Caki2 (cell line): Measurements from ENCODE around the gene NUP62CL. TPM values are rescaled to one million over a fixed set of nuclear protein-coding genes. Genes with fewer than 3 reads are reported as not detected.
"Not testable (repeated sequence)": the region's sequence is repeated elsewhere in the genome, so short reads cannot be mapped to it uniquely, and the experiment has no call there.

Source experiments
- DNase-seq: peaks from one replicate; pipeline ENCODE4 v3.0.0-alpha.2; 2015; ENCODE audit warnings: low read depth
- in situ Hi-C: cut with HindIII; loops from 2 replicates; pipeline ENCODE4 v1.10.0; 2016; ENCODE audit warnings: low sequenced_read_pairs, low pct_unique_long_range_greater_than_20kb, mixed read lengths
- total RNA-seq: library from RNA; depleted of rRNA; stranded (reverse); fragments of >200 nt; shearing (Covaris generic); gene quantifications from 2 replicates; pipeline ENCODE4 v1.2.3, GENCODE V29; 2014; ENCODE audit warnings: low replicate concordance; rRNA removed

NUP62CL gene
- total RNA-seq, 1 experiment from 2014 or later: 5.8 TPM

- DNase-seq, in situ Hi-C loops: not testable (repeated sequence)
Measured at GRCh38 chrX:107155621-107156430, 50.4 kb downstream of the NUP62CL start.

- DNase-seq: peak; percentile 27
- in situ Hi-C loops: no loop called here
Measured at GRCh38 chrX:107154787-107155620, 51.2 kb downstream of the NUP62CL start.

DNA sequence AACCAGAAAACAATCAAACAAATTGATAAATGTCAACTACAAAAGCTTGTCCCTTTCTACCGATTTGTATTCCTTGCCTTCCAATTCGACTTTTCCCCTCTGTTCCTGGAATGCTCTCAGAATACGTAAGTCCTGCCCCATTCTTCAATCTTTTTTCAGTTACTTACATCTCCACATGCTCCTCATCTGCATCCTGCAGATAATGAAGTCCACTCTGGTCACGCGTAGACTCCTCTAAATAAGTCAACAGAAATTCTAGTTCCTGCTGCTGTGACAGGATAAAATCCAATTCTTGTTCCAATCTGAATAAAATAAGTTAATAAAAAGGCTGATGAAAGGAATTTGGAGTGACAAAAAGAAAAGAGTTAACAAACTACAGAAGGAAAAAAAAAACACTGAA, 53.2 kb downstream of the NUP62CL start:
- DNase-seq: no peak

GRCh38 chrX:107146670-107147069, 59.6 kb downstream of the NUP62CL start:
- no peak for DNase-seq
- in situ Hi-C loops: no loop called here

More for the DNA sequence above, 53.2 kb downstream of the NUP62CL start:
- in situ Hi-C loops: no loop called here

GRCh38 chrX:107135965-107136307, 70.3 kb downstream of the NUP62CL start:
- DNase-seq: no peak
- in situ Hi-C loops: no loop called here

DNA sequence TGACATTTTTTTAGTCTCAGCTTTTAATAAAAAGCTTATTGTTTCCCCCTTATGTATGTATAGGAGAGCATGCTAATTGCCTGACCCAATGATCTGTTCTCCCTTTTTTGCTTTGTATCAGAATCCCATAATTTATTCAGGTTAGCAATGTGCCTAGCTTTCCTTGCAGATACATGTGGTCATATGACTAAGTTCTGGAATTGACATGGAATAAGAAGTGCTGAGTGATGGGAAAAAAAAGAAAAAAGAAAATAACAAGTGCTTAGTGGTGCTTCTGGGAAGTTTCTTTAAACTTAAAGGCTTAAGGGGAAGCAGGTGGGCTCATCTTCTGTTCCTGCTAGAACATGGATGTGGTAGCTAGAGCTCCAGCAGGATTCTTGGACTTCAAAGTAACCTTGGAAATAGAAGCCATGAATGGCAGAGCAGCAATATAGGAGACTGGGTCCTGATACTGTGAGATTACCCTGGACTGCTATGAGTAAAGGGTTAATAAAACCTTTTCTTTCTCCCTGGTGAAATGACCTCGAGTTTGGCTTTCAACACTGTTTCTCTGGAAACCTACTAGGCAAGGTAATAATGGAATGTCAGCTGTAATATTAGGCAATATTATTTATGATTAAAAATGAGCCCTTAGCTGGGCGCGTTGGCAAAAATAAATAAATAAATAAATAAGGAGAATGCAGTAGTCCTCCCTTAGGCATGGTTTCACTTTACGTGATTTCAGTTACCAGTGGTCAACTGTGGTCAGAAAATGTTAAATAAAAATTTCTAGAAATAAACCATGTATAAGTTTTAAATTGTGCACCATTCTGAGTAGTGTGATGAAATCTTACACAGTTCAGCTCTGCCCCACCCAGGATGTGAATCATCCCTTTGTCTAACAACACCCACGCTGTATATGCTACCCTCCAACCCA, 70.9 kb downstream of the NUP62CL start:
- in situ Hi-C loops: no loop called here
- DNase-seq: peak; percentile 35

- in situ Hi-C loops: no loop called here
Measured at GRCh38 chrX:107123750-107124149, 82.5 kb downstream of the NUP62CL start.

DNA sequence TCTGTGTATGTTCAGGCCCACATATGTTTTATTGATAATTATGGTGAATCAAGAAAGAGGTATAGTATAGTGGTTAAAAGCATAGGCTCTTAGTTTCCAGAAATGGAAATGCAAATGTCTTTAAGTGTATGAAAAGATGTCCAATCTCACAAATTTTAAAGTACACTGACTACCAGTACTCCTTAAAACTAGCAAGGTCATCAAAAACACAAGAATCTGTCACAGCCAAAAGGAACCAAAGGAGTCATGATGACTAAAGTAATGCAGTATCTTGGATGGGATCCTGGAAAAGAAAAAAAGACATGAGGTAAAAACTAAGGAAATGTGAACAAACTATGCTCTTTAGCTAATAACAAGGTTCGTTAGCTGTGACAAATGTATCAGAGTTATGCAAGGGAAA, 87.0 kb downstream of the NUP62CL start:
- in situ Hi-C loops: no loop called here
- no peak for DNase-seq

More at GRCh38 chrX:107123750-107124149, 82.5 kb downstream of the NUP62CL start:
- no peak for DNase-seq

- peak; percentile 75 for DNase-seq
- in situ Hi-C loops: no loop called here
Measured at GRCh38 chrX:107118322-107119147, 87.7 kb downstream of the NUP62CL start, which contains the start of gene RBM41. RBM41 (minus strand) TSS chrX:107118822; CDS start chrX:107118773, 49 bp downstream.

DNA sequence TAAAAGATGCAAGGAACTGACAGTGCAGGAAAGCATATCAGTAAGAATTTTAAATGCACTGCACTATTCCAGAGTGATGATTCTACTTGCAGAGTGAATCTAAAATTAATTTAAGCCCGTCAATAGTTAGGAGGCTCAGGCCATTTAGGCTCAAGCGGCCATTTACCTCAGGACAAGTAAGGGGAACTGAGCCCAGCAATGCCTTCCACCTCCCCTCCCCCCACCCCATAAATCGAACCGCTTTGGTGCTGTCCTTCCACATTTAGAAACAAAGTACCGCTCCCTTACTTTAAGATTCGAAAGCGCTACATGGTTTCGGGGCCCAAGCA, 88.3 kb downstream of the NUP62CL start:
- in situ Hi-C loops: no loop called here
- no peak for DNase-seq

- DNase-seq: no peak
- in situ Hi-C loops: no loop called here
Measured at GRCh38 chrX:107107459-107107858, 98.8 kb downstream of the NUP62CL start.

DNA sequence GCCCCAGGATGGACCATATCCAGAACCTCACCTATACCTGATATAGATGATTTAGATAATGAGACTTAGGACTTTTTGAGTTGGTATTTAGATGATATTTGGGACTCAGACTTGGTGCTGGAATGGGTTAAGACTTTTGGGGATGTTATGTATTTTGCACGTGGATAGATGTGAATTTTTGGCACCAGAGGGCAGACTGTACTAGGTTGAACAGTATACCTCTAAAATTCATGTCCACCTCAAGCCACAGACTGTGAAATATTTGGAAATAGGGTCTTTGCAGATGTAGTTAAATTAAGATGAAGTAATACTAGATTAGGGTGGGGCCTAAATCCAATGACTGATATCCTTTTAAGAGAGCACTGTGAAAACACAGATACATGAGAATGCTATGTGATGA, 103.3 kb downstream of the NUP62CL start:
- in situ Hi-C loops: no loop called here
- DNase-seq: peak; percentile 6

GRCh38 chrX:107076158-107076557, 130.1 kb downstream of the NUP62CL start:
- DNase-seq: no peak
- in situ Hi-C loops: no loop called here

Other genes starting within 250 kb of the NUP62CL start
- 5.3 and 6.8 TPM in 2 replicates for gene MORC4, start 206.2 kb downstream of the NUP62CL start, total RNA-seq
- 14.8 and 16.7 TPM in 2 replicates for gene RBM41, start 87.6 kb downstream of the NUP62CL start, total RNA-seq
- gene DNAAF6, start 178 bp upstream of the NUP62CL start, total RNA-seq: not detected in 2 replicates
- gene FRMPD3, start 243.2 kb upstream of the NUP62CL start, total RNA-seq: 0.03 and 0.54 TPM in 2 replicates